H9 (cell line): Measurements from ENCODE around the gene OVAAL. TPM values are rescaled to one million over a fixed set of nuclear protein-coding genes. Genes with fewer than 3 reads are reported as not detected.

Experiments
- DNase-seq: peaks from one replicate; pipeline ENCODE4 v3.0.0-alpha.2; 2017
- H2AFZ ChIP-seq: one replicate; pipeline ENCODE4 v1.6.1; 2013; ENCODE audit warnings: mild to moderate bottlenecking, low read length, control low read depth, moderate library complexity
- H2AK5ac ChIP-seq: 2 replicates; pipeline ENCODE4 v1.6.1; 2013; ENCODE audit warnings: low read length, control low read depth, mixed read lengths; ENCODE audit not compliant: insufficient read length
- H2BK120ac ChIP-seq: one replicate; pipeline ENCODE4 v1.6.1; 2013; ENCODE audit warnings: low read depth, mild to moderate bottlenecking, low read length, control low read depth, inconsistent platforms; ENCODE audit not compliant: poor library complexity, severe bottlenecking
- H2BK12ac ChIP-seq: 2 replicates; pipeline ENCODE4 v1.6.1; 2013; ENCODE audit warnings: low read length, control low read depth, mixed read lengths, low read depth; ENCODE audit not compliant: insufficient read length
- H2BK15ac ChIP-seq: 2 replicates; pipeline ENCODE4 v1.6.1; 2013; ENCODE audit warnings: low read depth, low read length, control low read depth
- H2BK20ac ChIP-seq: one replicate; pipeline ENCODE4 v1.6.1; 2013; ENCODE audit warnings: low read depth, mild to moderate bottlenecking, low read length, control low read depth, inconsistent platforms; ENCODE audit not compliant: poor library complexity, severe bottlenecking
- H2BK5ac ChIP-seq: 2 replicates; pipeline ENCODE4 v1.6.1; 2013; ENCODE audit warnings: low read length, control low read depth, mixed read lengths; ENCODE audit not compliant: insufficient read length
- H3K14ac ChIP-seq: 2 replicates; pipeline ENCODE4 v1.6.1; 2013; ENCODE audit warnings: low read length, control low read depth; ENCODE audit not compliant: insufficient read depth
- H3K18ac ChIP-seq: 2 replicates; pipeline ENCODE4 v1.6.1; 2013; ENCODE audit warnings: low read depth, mild to moderate bottlenecking, mixed read lengths, low read length, control low read depth; ENCODE audit not compliant: insufficient read length
- H3K23ac ChIP-seq: 2 replicates; pipeline ENCODE4 v1.6.1; 2013; ENCODE audit warnings: low read length, control low read depth, mixed read lengths, low read depth; ENCODE audit not compliant: insufficient read length
- H3K23me2 ChIP-seq: 2 replicates; pipeline ENCODE4 v1.6.1; 2013; ENCODE audit warnings: low read depth, mild to moderate bottlenecking, mixed read lengths, low read length, control low read depth; ENCODE audit not compliant: insufficient read length, poor library complexity, severe bottlenecking
- H3K27ac ChIP-seq: 2 replicates; pipeline ENCODE4 v1.5.1; 2013; ENCODE audit warnings: low read length, control low read depth, mixed read lengths, low read depth; ENCODE audit not compliant: insufficient read length
- H3K27me3 ChIP-seq: 2 replicates; pipeline ENCODE4 v1.6.1; 2013; ENCODE audit warnings: low read length, control low read depth, inconsistent platforms; ENCODE audit not compliant: insufficient read depth
- H3K4ac ChIP-seq: 2 replicates; pipeline ENCODE4 v1.6.1; 2013; ENCODE audit warnings: low read depth, mild to moderate bottlenecking, control low read depth, inconsistent platforms, low read length, moderate library complexity
- H3K4me1 ChIP-seq: 2 replicates; pipeline ENCODE4 v1.6.1; 2013; ENCODE audit warnings: low read length, control low read depth, inconsistent platforms; ENCODE audit not compliant: insufficient read depth
- H3K4me2 ChIP-seq: 2 replicates; pipeline ENCODE4 v1.6.1; 2013; ENCODE audit warnings: low read length, control low read depth, mixed read lengths; ENCODE audit not compliant: insufficient read length, insufficient read depth
- H3K56ac ChIP-seq: 2 replicates; pipeline ENCODE4 v1.6.1; 2013; ENCODE audit warnings: low read depth, mild to moderate bottlenecking, mixed read lengths, low read length, control low read depth; ENCODE audit not compliant: insufficient read length
- H3K79me1 ChIP-seq: 2 replicates; pipeline ENCODE4 v1.6.1; 2013; ENCODE audit warnings: low read depth, mild to moderate bottlenecking, moderate library complexity, low read length, control low read depth, inconsistent platforms; ENCODE audit not compliant: insufficient read depth, poor library complexity, severe bottlenecking
- H3K79me2 ChIP-seq: 2 replicates; pipeline ENCODE4 v1.6.1; 2013; ENCODE audit warnings: low read length, control low read depth, inconsistent platforms; ENCODE audit not compliant: insufficient read depth
- H3K9ac ChIP-seq: 2 replicates; pipeline ENCODE4 v1.6.1; 2013; ENCODE audit warnings: low read length, control low read depth, mixed read lengths; ENCODE audit not compliant: insufficient read length; ENCODE audit errors: extremely low read depth
- H3K9me3 ChIP-seq: one replicate; pipeline ENCODE4 v1.6.1; 2013; ENCODE audit warnings: low read depth, low read length, inconsistent platforms; ENCODE audit not compliant: control insufficient read depth
- H3T11ph ChIP-seq: one replicate; pipeline ENCODE4 v1.6.1; 2013; ENCODE audit warnings: mild to moderate bottlenecking, low read length, control low read depth, inconsistent platforms
- H4K20me1 ChIP-seq: one replicate; pipeline ENCODE4 v1.6.1; 2013; ENCODE audit not compliant: control insufficient read depth, insufficient read length, insufficient read depth
- H4K5ac ChIP-seq: 2 replicates; pipeline ENCODE4 v1.6.1; 2013; ENCODE audit warnings: low read depth, mild to moderate bottlenecking, mixed read lengths, low read length, control low read depth; ENCODE audit not compliant: insufficient read length
- H4K8ac ChIP-seq: replicated peaks from 2 replicates; pipeline ENCODE4 v1.6.1; 2013; ENCODE audit warnings: low read length, control low read depth, mixed read lengths, low read depth; ENCODE audit not compliant: insufficient read length
- H4K91ac ChIP-seq: 2 replicates; pipeline ENCODE4 v1.6.1; 2013; ENCODE audit warnings: low read depth, mild to moderate bottlenecking, moderate library complexity, mixed read lengths, low read length, control low read depth; ENCODE audit not compliant: insufficient read length
- H3K27ac Mint-ChIP-seq, 3 experiments: 2 replicates in 2 of 3; 3 replicates in 1 of 3; pipeline ENCODE4 v1.8.0; 2020 to 2021; ENCODE audit warnings: mixed read lengths in 3 of 3, mild to moderate bottlenecking in 1 of 3, moderate library complexity in 1 of 3
- H3K27me3 Mint-ChIP-seq: 2 replicates; pipeline ENCODE4 v1.8.0; 2021; ENCODE audit warnings: low read depth, mild to moderate bottlenecking, moderate library complexity, mixed read lengths
- H3K36me3 Mint-ChIP-seq, 3 experiments: 2 replicates in 2 of 3; 3 replicates in 1 of 3; pipeline ENCODE4 v1.8.0; 2020 to 2021; ENCODE audit warnings: low read depth in 3 of 3, mixed read lengths in 3 of 3; ENCODE audit not compliant: insufficient read depth in 1 of 3
- H3K4me1 Mint-ChIP-seq, 2 experiments: 2 replicates each; pipeline ENCODE4 v1.8.0; 2020; ENCODE audit warnings: mixed read lengths in 2 of 2
- H3K4me3 Mint-ChIP-seq, 2 experiments: 2 replicates in 1 of 2; 3 replicates in 1 of 2; pipeline ENCODE4 v1.8.0; 2020 to 2021; ENCODE audit warnings: mild to moderate bottlenecking in 2 of 2, mixed read lengths in 2 of 2, moderate library complexity in 1 of 2
- H3K9me3 Mint-ChIP-seq, 2 experiments: 2 replicates in 1 of 2; 3 replicates in 1 of 2; pipeline ENCODE4 v1.8.0; 2020; ENCODE audit warnings: mild to moderate bottlenecking in 2 of 2, mixed read lengths in 2 of 2, moderate library complexity in 1 of 2
- CTCF ChIP-seq: fragments of 200-600 bp; sonication (generic); conservative IDR thresholded peaks from 3 replicates; pipeline ENCODE4 v1.8.0; 2021; ENCODE audit warnings: antibody characterized with exemption, mild to moderate bottlenecking
- WGBS: extraction: QIAGEN DNeasy Blood & Tissue Kit; methylation state at CpG from one replicate; pipeline ENCODE4 v1.1.7; 2013; ENCODE audit warnings: missing lambda C conversion rate, low lambda C conversion rate, mixed read lengths; ENCODE audit not compliant: insufficient read length; ENCODE audit errors: extremely low coverage; 5-methylcytosine and 5-hydroxymethylcytosine counted together
- total RNA-seq: library from RNA; stranded (reverse); gene quantifications from 2 replicates; pipeline ENCODE4 v1.2.1, GENCODE V29; 2021

Gene OVAAL
- total RNA-seq, 1 experiment from 2014 or later = not detected

GRCh38 chr1:180530501-180530900, 28.3 kb upstream of the OVAAL start:
- no peaks in the 10 kb centered on the region for H3K9me3 ChIP-seq
- no CpG with 5 or more reads among the region's 5 CpGs for WGBS
- H3K56ac ChIP-seq = no peak overlapping the region
- no peak overlapping the region for H3K4me3 Mint-ChIP-seq
- H2BK15ac ChIP-seq = no peak overlapping the region
- no peak overlapping the region for H3K27ac Mint-ChIP-seq
- H3K4ac ChIP-seq = no peak overlapping the region
- no peak overlapping the region for H2BK120ac ChIP-seq
- TF ChIP-seq CTCF = no peak
- H3K23me2 ChIP-seq = no peaks in the 10 kb centered on the region
- no peaks in the 10 kb centered on the region; the same call in 1 of the 2 replicates for H3K4me1 ChIP-seq
- no peak overlapping the region for H3K27ac ChIP-seq
- no peak overlapping the region for H3T11ph ChIP-seq
- H3K36me3 Mint-ChIP-seq = no peaks in the 10 kb centered on the region
- no peak overlapping the region for H4K8ac ChIP-seq
- DNase-seq = no peak
- no peak overlapping the region for H3K4me2 ChIP-seq
- H2BK20ac ChIP-seq = no peak overlapping the region
- no peaks in the 10 kb centered on the region for H3K9me3 Mint-ChIP-seq
- H3K23ac ChIP-seq = no peak overlapping the region
- peak overlapping the region; percentile 91 for H2AFZ ChIP-seq
- no peaks in the 10 kb centered on the region for H4K20me1 ChIP-seq
- no peak overlapping the region for H2BK12ac ChIP-seq
- no peak overlapping the region for H3K9ac ChIP-seq
- H4K5ac ChIP-seq = no peak overlapping the region
- H3K27me3 Mint-ChIP-seq = no peaks in the 10 kb centered on the region
- no peak overlapping the region for H2BK5ac ChIP-seq
- peak overlapping the region; percentile 38 for H3K18ac ChIP-seq
- no peaks in the 10 kb centered on the region for H3K79me2 ChIP-seq
- no peak overlapping the region for H4K91ac ChIP-seq
- H2AK5ac ChIP-seq = no peak overlapping the region
- no peaks in the 10 kb centered on the region for H3K27me3 ChIP-seq
- H3K79me1 ChIP-seq = no peaks in the 10 kb centered on the region
- no peak overlapping the region for H3K14ac ChIP-seq
- peaks cover 9 to 16% of the 10 kb centered on the region in 2 experiments; a peak in 3 of 4 replicates for H3K4me1 Mint-ChIP-seq
